Karpas-422 (cell line): ENCODE measurements around the gene B3GAT1. TPM values are rescaled to one million over a fixed set of nuclear protein-coding genes. Genes with fewer than 3 reads are reported as not detected.

Experiments used
- DNase-seq: peaks from one replicate; pipeline ENCODE4 v3.0.0-alpha.2; 2015
- H2AFZ ChIP-seq: fragments of 200-600 bp; sonication (generic); 2 replicates; pipeline ENCODE4 v1.6.1; 2014; ENCODE audit warnings: antibody characterized with exemption, low read length, mixed read lengths
- H3K27ac ChIP-seq: fragments of 200-600 bp; sonication (generic); 2 replicates; pipeline ENCODE4 v1.5.1; 2014; ENCODE audit warnings: mild to moderate bottlenecking, low read length, moderate library complexity
- H3K27me3 ChIP-seq: fragments of 200-600 bp; sonication (generic); 2 replicates; pipeline ENCODE4 v1.6.1; 2014; ENCODE audit warnings: low read length, mixed read lengths
- H3K36me3 ChIP-seq: fragments of 200-600 bp; sonication (generic); 2 replicates; pipeline ENCODE4 v1.6.1; 2014; ENCODE audit warnings: low read length, mixed read lengths; ENCODE audit not compliant: insufficient read depth
- H3K4me1 ChIP-seq: fragments of 200-600 bp; sonication (generic); 2 replicates; pipeline ENCODE4 v1.6.1; 2014; ENCODE audit warnings: mild to moderate bottlenecking, low read length, mixed read lengths
- H3K4me2 ChIP-seq: fragments of 200-600 bp; sonication (generic); 2 replicates; pipeline ENCODE4 v1.6.1; 2014; ENCODE audit warnings: low read length, low read depth, mild to moderate bottlenecking; ENCODE audit not compliant: poor library complexity, severe bottlenecking
- H3K4me3 ChIP-seq: fragments of 200-600 bp; sonication (generic); 2 replicates; pipeline ENCODE4 v1.5.1; 2014; ENCODE audit warnings: mild to moderate bottlenecking, antibody characterized with exemption, low read length, mixed read lengths
- H3K79me2 ChIP-seq: fragments of 200-600 bp; sonication (generic); 2 replicates; pipeline ENCODE4 v1.6.1; 2014; ENCODE audit warnings: mild to moderate bottlenecking, low read length, mixed read lengths
- H3K9ac ChIP-seq: fragments of 200-600 bp; sonication (generic); 2 replicates; pipeline ENCODE4 v1.6.0; 2014; ENCODE audit warnings: low read length
- H3K9me2 ChIP-seq: fragments of 200-600 bp; sonication (generic), shearing (Covaris generic); replicated peaks from 2 replicates; pipeline ENCODE4 v1.6.0; 2014; ENCODE audit warnings: mild to moderate bottlenecking, low read length, moderate library complexity; ENCODE audit not compliant: insufficient read depth
- H3K9me3 ChIP-seq: fragments of 300-700, 200-600 bp; sonication (generic); 2 replicates; pipeline ENCODE4 v1.6.1; 2014; ENCODE audit warnings: low read length, mixed read lengths
- H4K20me1 ChIP-seq: fragments of 200-600 bp; sonication (generic); 2 replicates; pipeline ENCODE4 v1.6.1; 2014; ENCODE audit warnings: mild to moderate bottlenecking, antibody characterized with exemption, low read length, low read depth; ENCODE audit not compliant: insufficient read depth
- total RNA-seq: library from RNA; depleted of rRNA; stranded (reverse); fragments of >200 nt; shearing (Covaris generic); gene quantifications from 2 replicates; pipeline ENCODE4 v1.2.3, GENCODE V29; 2014; ENCODE audit warnings: low replicate concordance

The B3GAT1 gene
- total RNA-seq, 1 experiment from 2014 or later: not detected

DNA sequence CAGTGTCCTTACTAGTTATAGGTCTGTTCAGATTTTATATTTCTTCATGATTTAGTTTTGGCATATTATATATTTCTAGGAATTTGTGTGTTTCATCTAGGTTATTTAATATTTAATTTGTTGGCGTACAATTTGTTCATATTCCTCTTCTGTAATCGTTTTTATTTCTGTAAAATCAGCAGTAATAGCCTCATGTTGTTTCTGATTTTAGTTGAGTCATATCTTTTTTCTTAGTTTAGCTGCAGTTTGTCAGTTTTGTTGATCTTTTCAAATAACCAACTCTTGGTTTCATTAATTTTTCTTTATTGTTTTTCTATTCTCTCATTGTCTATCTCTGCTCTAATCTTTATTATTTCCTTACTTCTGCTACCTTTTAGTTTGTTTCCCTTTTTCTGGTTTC is 59.9 kb downstream of the B3GAT1 start:
- Histone ChIP-seq H4K20me1 (no peaks in the 10 kb centered on the region), H3K27ac (no peak overlapping the region), H3K4me2 (no peak overlapping the region), H3K9me3 (no peaks in the 10 kb centered on the region), H2AFZ (no peak overlapping the region), H3K9me2 (no peaks in the 10 kb centered on the region), H3K36me3 (no peaks in the 10 kb centered on the region), H3K9ac (no peak overlapping the region), H3K4me3 (no peak overlapping the region), H3K27me3 (no peaks in the 10 kb centered on the region), H3K4me1 (no peaks in the 10 kb centered on the region), H3K79me2 (no peaks in the 10 kb centered on the region)
- no peak for DNase-seq

DNA sequence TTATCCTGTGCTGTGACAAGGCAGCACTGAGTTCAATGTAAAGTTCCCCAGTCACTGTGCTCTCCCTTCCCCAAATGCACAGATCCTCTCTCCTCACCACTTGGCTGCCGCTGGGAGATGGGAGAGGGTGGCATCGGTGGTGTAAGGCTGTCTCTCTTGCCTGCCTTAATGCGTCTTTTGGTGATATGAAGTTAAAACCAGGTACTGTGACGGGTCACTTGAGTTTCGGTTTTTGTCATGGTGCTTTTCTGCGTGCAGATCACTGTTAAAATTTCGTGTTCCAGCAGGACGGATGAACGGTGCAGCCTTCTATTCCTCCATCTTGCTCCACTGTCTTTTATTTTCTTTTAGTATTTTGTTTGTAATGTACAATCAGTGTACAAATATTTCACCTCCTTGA is 61.7 kb downstream of the B3GAT1 start:
- no peaks in the 10 kb centered on the region for H3K36me3 ChIP-seq
- no peak overlapping the region for H3K4me2 ChIP-seq
- H3K9me2 ChIP-seq: no peaks in the 10 kb centered on the region
- H3K79me2 ChIP-seq: no peaks in the 10 kb centered on the region
- H3K27me3 ChIP-seq: no peaks in the 10 kb centered on the region
- DNase-seq: no peak
- H2AFZ ChIP-seq: no peak overlapping the region
- no peaks in the 10 kb centered on the region for H4K20me1 ChIP-seq
- H3K27ac ChIP-seq: no peak overlapping the region
- H3K4me1 ChIP-seq: no peaks in the 10 kb centered on the region
- no peak overlapping the region for H3K4me3 ChIP-seq
- no peak overlapping the region for H3K9ac ChIP-seq
- no peaks in the 10 kb centered on the region for H3K9me3 ChIP-seq

DNA sequence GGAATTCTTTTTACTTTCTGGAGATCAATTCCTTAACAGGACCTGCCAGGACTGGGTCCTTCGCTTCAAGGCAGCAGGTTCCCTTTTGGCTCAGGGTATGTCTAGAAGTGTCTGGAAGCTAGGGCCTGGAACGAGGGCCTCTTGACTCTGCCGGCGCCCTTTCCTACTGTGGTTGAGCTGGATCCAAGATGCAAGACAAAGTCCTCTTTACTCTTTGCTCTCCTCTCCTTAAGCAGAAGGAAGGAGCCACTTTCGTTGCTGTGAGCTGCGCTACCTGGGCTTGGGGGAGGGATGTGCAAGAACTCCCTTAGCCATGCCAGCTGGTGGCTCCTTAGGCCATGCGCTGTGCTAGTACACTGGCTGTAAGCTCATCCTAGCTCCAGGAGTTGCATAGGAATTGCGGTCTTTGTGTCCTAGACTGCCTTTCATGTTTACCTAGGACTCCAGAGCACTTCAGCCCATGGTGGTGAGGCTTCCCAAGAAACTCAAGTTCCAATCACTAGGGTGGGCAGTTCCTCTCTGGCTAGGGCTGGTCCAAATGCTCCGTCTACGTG is 62.2 kb downstream of the B3GAT1 start:
- no peak for DNase-seq
- Histone ChIP-seq H3K36me3 (no peaks in the 10 kb centered on the region), H3K27ac (no peak overlapping the region), H3K27me3 (no peaks in the 10 kb centered on the region), H3K9me3 (no peaks in the 10 kb centered on the region), H3K4me1 (no peaks in the 10 kb centered on the region), H3K4me3 (no peak overlapping the region), H4K20me1 (no peaks in the 10 kb centered on the region), H3K79me2 (no peaks in the 10 kb centered on the region), H2AFZ (no peak overlapping the region), H3K9me2 (no peaks in the 10 kb centered on the region), H3K9ac (no peak overlapping the region), H3K4me2 (no peak overlapping the region)

DNA sequence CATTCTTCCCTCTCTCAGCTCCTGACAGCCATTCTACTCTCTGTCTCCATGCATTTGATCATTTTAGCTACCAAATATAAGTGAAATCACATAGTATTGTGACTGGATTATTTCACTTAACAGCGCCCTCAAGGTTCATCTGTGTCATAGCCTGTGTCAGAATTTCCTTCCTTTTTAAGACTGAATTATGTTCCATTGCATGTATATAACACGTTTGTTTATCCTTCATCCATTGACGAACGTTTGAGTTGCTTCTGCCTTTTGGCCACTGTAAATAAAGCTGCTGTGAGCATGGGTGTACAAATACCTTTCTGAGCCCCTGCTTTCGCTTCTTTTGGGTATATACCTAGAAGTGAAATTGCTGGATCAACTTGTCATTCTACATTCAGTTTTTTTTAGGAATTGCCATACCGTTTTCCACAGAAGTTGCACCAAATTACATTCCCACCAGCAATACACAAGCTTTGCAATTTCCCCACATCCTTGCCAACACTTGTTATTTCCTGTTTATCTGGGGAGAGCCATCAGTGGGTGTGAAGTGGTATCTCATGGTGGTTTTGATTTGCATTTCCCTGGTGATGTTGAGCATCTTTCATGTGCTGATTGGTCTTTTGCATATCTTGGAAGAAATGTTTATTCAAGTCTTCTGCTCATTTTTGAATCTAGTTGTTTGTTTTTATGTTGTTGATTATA is 62.8 kb downstream of the B3GAT1 start:
- Histone ChIP-seq H3K27me3 (no peaks in the 10 kb centered on the region), H3K9me3 (no peaks in the 10 kb centered on the region), H3K9me2 (no peaks in the 10 kb centered on the region), H3K4me1 (no peaks in the 10 kb centered on the region), H3K79me2 (no peaks in the 10 kb centered on the region), H3K27ac (no peak overlapping the region), H3K36me3 (no peaks in the 10 kb centered on the region), H3K4me3 (no peak overlapping the region), H3K4me2 (no peak overlapping the region), H2AFZ (no peak overlapping the region), H3K9ac (no peak overlapping the region), H4K20me1 (no peaks in the 10 kb centered on the region)
- no peak for DNase-seq

DNA sequence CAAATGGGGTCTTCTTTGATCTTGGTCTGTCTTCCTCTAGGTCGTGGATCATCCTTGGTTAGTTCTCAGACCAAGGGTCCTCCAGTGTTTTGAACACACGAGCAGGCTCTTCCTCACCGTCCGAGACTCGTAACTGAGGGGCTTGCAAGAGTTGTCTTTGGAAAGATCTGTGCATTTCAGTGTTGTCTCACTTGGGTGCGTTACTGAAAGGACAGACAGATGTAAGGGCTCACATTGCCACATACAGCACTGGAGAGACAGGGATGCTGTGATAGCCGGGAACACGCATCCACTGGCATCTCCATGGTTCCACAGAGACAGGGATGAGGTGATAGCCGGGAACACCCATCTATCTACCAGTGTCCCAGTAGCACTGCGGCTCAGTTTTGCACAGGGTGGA is 64.6 kb downstream of the B3GAT1 start:
- DNase-seq: no peak
- Histone ChIP-seq H3K27ac (no peak overlapping the region), H3K4me3 (no peak overlapping the region)

DNA sequence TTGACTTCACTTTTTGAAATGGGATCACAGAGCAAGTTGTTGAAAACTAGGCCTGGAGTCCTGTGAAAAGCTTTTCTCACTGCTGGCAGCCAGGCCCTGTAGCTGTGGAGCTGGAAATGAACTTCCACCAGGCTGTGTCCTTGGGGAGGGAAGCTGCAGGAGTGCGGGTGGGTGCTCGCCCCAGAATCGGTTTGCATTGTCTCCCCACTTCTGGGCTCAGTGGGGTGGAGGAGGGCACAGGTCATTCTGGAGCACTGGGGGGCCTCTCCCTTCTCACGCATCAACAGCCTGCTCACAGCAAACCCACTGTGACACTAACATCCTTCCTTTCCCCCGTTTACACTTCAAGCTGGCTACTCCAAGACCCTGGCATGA is 65.1 kb downstream of the B3GAT1 start:
- H3K27me3 ChIP-seq: no peaks in the 10 kb centered on the region
- H3K4me3 ChIP-seq: no peak overlapping the region
- H3K9me2 ChIP-seq: no peaks in the 10 kb centered on the region
- no peaks in the 10 kb centered on the region for H3K4me1 ChIP-seq
- no peak overlapping the region for H3K4me2 ChIP-seq
- no peak for DNase-seq
- no peaks in the 10 kb centered on the region for H3K9me3 ChIP-seq
- no peak overlapping the region for H2AFZ ChIP-seq
- no peaks in the 10 kb centered on the region for H3K36me3 ChIP-seq
- no peak overlapping the region for H3K9ac ChIP-seq
- H4K20me1 ChIP-seq: no peaks in the 10 kb centered on the region
- no peaks in the 10 kb centered on the region for H3K79me2 ChIP-seq
- no peak overlapping the region for H3K27ac ChIP-seq

More for the DNA sequence above, 64.6 kb downstream of the B3GAT1 start:
- H3K9me3 ChIP-seq: no peaks in the 10 kb centered on the region
- H3K4me2 ChIP-seq: no peak overlapping the region
- H3K36me3 ChIP-seq: no peaks in the 10 kb centered on the region
- no peak overlapping the region for H2AFZ ChIP-seq
- no peaks in the 10 kb centered on the region for H3K4me1 ChIP-seq
- no peaks in the 10 kb centered on the region for H3K9me2 ChIP-seq
- no peak overlapping the region for H3K9ac ChIP-seq
- H4K20me1 ChIP-seq: no peaks in the 10 kb centered on the region
- H3K79me2 ChIP-seq: no peaks in the 10 kb centered on the region
- H3K27me3 ChIP-seq: no peaks in the 10 kb centered on the region

DNA sequence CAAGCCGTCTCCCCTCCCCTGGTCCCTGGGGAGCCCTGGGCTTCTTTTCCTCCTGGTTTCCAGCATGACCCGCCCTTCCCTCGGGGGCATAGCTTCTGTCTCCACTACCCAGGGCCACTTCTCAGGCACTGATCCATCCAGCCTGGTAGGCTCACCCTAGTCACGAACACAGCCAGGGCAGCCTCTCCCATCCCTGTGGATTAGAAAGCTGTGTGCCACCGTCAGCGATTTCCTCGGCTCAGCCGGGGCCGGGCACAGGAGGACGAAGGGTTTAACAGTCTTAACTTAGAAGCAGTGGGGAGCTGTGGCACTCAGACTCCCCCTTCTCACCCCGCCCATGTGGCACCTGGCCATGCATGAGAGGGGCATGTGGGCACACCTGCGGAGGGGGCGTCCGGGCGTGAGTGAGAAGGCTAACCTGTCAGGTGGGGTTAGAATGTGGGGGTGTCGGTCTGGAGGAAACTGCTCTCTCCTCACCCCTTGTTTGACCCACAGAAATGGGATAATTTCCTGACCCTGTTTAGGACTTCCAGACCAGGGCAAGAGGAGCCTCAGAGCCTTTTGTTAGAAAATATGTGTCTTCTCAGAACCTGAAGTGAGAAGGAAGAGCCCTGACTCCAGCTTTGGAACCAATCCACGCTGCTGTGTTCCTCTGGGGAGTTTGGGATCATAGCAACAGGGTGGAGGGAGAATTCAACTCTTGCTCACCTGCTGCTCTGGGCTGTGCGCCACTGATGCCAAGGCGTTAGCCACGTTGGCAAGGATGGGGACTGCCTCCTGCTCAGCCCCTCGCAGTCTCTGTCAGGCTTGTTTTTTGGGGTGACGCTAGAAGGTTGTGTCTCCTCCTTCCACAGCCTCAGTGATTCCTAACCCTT is 65.7 kb downstream of the B3GAT1 start:
- Histone ChIP-seq H3K9me2 (no peaks in the 10 kb centered on the region), H3K79me2 (no peaks in the 10 kb centered on the region), H3K4me3 (no peak overlapping the region), H2AFZ (no peak overlapping the region), H3K4me2 (no peak overlapping the region), H3K36me3 (no peaks in the 10 kb centered on the region), H3K27me3 (no peaks in the 10 kb centered on the region), H3K9me3 (no peaks in the 10 kb centered on the region), H3K9ac (no peak overlapping the region), H4K20me1 (no peaks in the 10 kb centered on the region), H3K27ac (no peak overlapping the region), H3K4me1 (no peaks in the 10 kb centered on the region)
- DNase-seq: no peak

DNA sequence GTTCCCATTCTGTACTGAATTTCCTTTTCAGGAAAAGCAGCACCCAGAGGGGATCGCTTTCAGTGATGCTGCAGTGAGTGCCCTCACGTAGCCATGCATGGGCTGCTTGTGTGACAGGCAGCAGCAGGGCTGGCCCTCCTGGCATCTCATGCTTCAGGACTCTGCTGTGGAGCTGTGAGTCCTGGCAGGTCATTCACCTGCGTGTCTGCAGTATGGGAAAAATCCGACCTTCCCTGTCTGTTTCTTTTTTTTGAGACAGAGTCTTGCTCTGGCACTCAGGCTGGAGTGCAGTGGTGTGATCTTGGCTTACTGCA is 66.8 kb downstream of the B3GAT1 start:
- H3K27ac ChIP-seq: no peak overlapping the region
- no peaks in the 10 kb centered on the region for H3K4me1 ChIP-seq
- no peaks in the 10 kb centered on the region for H3K79me2 ChIP-seq
- no peak overlapping the region for H3K4me3 ChIP-seq
- H2AFZ ChIP-seq: no peak overlapping the region
- H3K27me3 ChIP-seq: no peaks in the 10 kb centered on the region
- H3K9me2 ChIP-seq: no peaks in the 10 kb centered on the region
- H3K4me2 ChIP-seq: no peak overlapping the region
- DNase-seq: no peak
- H3K9me3 ChIP-seq: no peaks in the 10 kb centered on the region
- no peaks in the 10 kb centered on the region for H3K36me3 ChIP-seq
- H3K9ac ChIP-seq: no peak overlapping the region
- no peaks in the 10 kb centered on the region for H4K20me1 ChIP-seq
